Aorta (tissue), 5 donors: Measurements from ENCODE around the gene RHOJ. TPM values are rescaled to one million over a fixed set of nuclear protein-coding genes. Genes with fewer than 3 reads are reported as not detected.

ENCODE experiments used
- ATAC-seq: fragments of 200-7000 bp; cut with Tn5 transposase; one replicate; pipeline ENCODE4 v1.9.1; 2022; ENCODE audit warnings: moderate library complexity; ENCODE audit not compliant: low FRiP score
- DNase-seq, 2 donors: peaks; one replicate each; pipeline ENCODE4 v3.0.0-alpha.2; 2020
- H3K27ac ChIP-seq, 2 donors: one replicate each; pipeline ENCODE4 v1.5.1; 2013; ENCODE audit warnings: low read length in 2 of 2, mild to moderate bottlenecking in 2 of 2, moderate library complexity in 2 of 2, control low read depth in 1 of 2, inconsistent platforms in 1 of 2, low read depth in 1 of 2
- H3K27me3 ChIP-seq, 2 donors: one replicate each; pipeline ENCODE4 v1.6.1; 2013; ENCODE audit warnings: control low read depth in 1 of 2, low read length in 1 of 2, mild to moderate bottlenecking in 1 of 2, moderate library complexity in 1 of 2; ENCODE audit not compliant: insufficient read depth in 2 of 2, control insufficient read depth in 1 of 2
- H3K36me3 ChIP-seq, 2 donors: one replicate each; pipeline ENCODE4 v1.6.1; 2013; ENCODE audit warnings: control low read depth in 1 of 2, low read length in 1 of 2, mild to moderate bottlenecking in 1 of 2; ENCODE audit not compliant: insufficient read depth in 2 of 2, control insufficient read depth in 1 of 2
- H3K4me1 ChIP-seq, 2 donors: one replicate each; pipeline ENCODE4 v1.6.1; 2013; ENCODE audit warnings: low read length in 2 of 2, control low read depth in 1 of 2, mild to moderate bottlenecking in 1 of 2, moderate library complexity in 1 of 2; ENCODE audit not compliant: insufficient read depth in 2 of 2, control insufficient read depth in 1 of 2
- H3K4me3 ChIP-seq, 2 donors: one replicate each; pipeline ENCODE4 v1.5.1; 2013; ENCODE audit warnings: low read length in 2 of 2, control low read depth in 1 of 2, mild to moderate bottlenecking in 1 of 2
- H3K9me3 ChIP-seq: one replicate; pipeline ENCODE4 v1.6.1; 2013; ENCODE audit warnings: mild to moderate bottlenecking, low read length; ENCODE audit not compliant: control insufficient read depth
- WGBS, 2 donors: extraction: QIAGEN DNeasy Blood & Tissue Kit; methylation state at CpG; one replicate each; pipeline ENCODE4 v1.1.7; 2013; 5-methylcytosine and 5-hydroxymethylcytosine counted together
- intact Hi-C, 2 donors: fragments of 100-400 bp; cut with DNase I; formaldehyde crosslinking; loops; one replicate each; pipeline versions ENCODE4 v1.14.2 to v1.15.0; 2022
- polyA plus RNA-seq, 2 donors: library from polyadenylated mRNA; stranded (reverse); fragments of 200-250 nt; gene quantifications; one replicate each; pipeline ENCODE4 v1.2.3, GENCODE V29; 2013
- total RNA-seq, 2 donors: library from RNA; stranded (reverse); fragmentation: NEBNext Ultra II Directional; extraction: Animal tissue kit (Norgen Biotek cat#: 25700); gene quantifications; one replicate each; pipeline ENCODE4 v1.2.1, GENCODE V29; 2021
- donor health status: healthy with polysubstance abuse.
- donor health status: Bipolar disorder and iron deficiency.
- donor health status: DM: no; HTN: no; CAD: no.
- donor health status: DM: no; HTN: no; CAD: no.
- donor health status: DM: yes; HTN: yes; CAD: no.

The RHOJ gene
- total and polyA plus RNA-seq, 4 donors = 10.8 to 56.6 (median 27.0) TPM

GRCh38 chr14:63342371-63342770 is 138.1 kb downstream of the RHOJ start:
- H3K36me3 ChIP-seq = no peaks in the 10 kb centered on the region
- intact Hi-C loops = no loop called here
- no peak for DNase-seq
- no peak for ATAC-seq
- H3K4me1 ChIP-seq = no peaks in the 10 kb centered on the region
- H3K27ac ChIP-seq = no peak overlapping the region
- H3K9me3 ChIP-seq = peaks cover 3% of the 10 kb centered on the region
- no peak overlapping the region for H3K4me3 ChIP-seq
- 59 to 62% methylated on average over 7 of the region's 7 CpGs for WGBS, 2 donors
- no peaks in the 10 kb centered on the region for H3K27me3 ChIP-seq

Other genes starting within 250 kb of the RHOJ start
- not detected for gene KCNH5, start 159.0 kb upstream of the RHOJ start, total RNA-seq
- gene KCNH5, start 159.0 kb upstream of the RHOJ start, polyA plus RNA-seq = not detected
- gene GPHB5, start 114.5 kb downstream of the RHOJ start, total RNA-seq = not detected
- gene GPHB5, start 114.5 kb downstream of the RHOJ start, polyA plus RNA-seq = not detected